Kidney epithelial cell (primary cell): Measurements from ENCODE around the gene BMPR1A. TPM values are rescaled to one million over a fixed set of nuclear protein-coding genes. Genes with fewer than 3 reads are reported as not detected.
"Not testable (repeated sequence)": the region's sequence is repeated elsewhere in the genome, so short reads cannot be mapped to it uniquely, and the experiment has no call there.

ENCODE experiments used
- DNase-seq: peaks from one replicate; pipeline ENCODE4 v3.0.0-alpha.2; 2010; ENCODE audit warnings: low read depth
- H3K27me3 ChIP-seq: 2 replicates; pipeline ENCODE4 v1.6.0; 2011; ENCODE audit warnings: low read length; ENCODE audit not compliant: control insufficient read depth, insufficient read depth
- H3K36me3 ChIP-seq: 2 replicates; pipeline ENCODE4 v1.5.1; 2011; ENCODE audit warnings: low read length; ENCODE audit not compliant: control insufficient read depth, insufficient read depth
- H3K4me3 ChIP-seq: 2 replicates; pipeline ENCODE4 v1.5.1; 2011; ENCODE audit warnings: low read depth, mild to moderate bottlenecking, control low read depth, low read length
- CTCF ChIP-seq: IDR thresholded peaks from 2 replicates; pipeline ENCODE4 v1.5.1; 2011; ENCODE audit warnings: mild to moderate bottlenecking, moderate library complexity, low read length, control low read depth, inconsistent platforms; ENCODE audit not compliant: insufficient read depth, poor library complexity, severe bottlenecking
- total RNA-seq: library from RNA; depleted of rRNA; stranded (reverse); fragments of >200 nt; gene quantifications from 2 replicates; pipeline ENCODE4 v1.2.3, GENCODE V29; 2015

The BMPR1A gene
- total RNA-seq, 1 donor from 2014 or later = 38.1 TPM

- TF ChIP-seq CTCF = no peak
- Histone ChIP-seq H3K4me3 (no peak overlapping the region), H3K27me3 (peaks cover 2% of the 10 kb centered on the region), H3K36me3 (no peaks in the 10 kb centered on the region)
- DNase-seq = no peak
Observed at GRCh38 chr10:86951184-86951761, 194.9 kb downstream of the BMPR1A start.

GRCh38 chr10:86952106-86952505, 195.7 kb downstream of the BMPR1A start:
- Histone ChIP-seq H3K27me3 (no peaks in the 10 kb centered on the region), H3K36me3 (no peaks in the 10 kb centered on the region), H3K4me3 (no peak overlapping the region)
- DNase-seq = no peak
- no peak for TF ChIP-seq CTCF

DNA sequence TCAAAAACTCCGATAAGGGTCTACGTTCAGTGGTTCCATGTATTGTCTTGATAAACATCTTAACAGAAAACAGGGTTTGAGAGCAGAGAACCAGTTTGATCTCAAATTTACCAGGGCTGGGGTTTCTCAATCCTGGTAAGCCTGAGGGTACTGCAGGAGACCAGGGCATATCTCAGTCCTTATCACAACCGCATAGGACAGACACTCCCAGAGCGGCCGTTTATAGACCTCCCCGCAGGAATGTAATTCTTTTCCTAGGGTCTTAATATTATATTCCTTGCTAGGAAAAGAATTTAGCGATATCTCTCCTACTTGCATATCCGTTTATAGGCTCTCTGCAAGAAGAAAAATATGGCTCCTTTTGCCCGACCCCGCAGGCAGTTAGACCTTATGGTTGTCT, 196.3 kb downstream of the BMPR1A start:
- H3K36me3 ChIP-seq, H3K4me3 ChIP-seq, DNase-seq, H3K27me3 ChIP-seq: not testable (repeated sequence)

GRCh38 chr10:86953747-86954680, 197.6 kb downstream of the BMPR1A start:
- H3K4me3 ChIP-seq = no peak overlapping the region
- no peak for DNase-seq
- H3K36me3 ChIP-seq = no peaks in the 10 kb centered on the region
- H3K27me3 ChIP-seq = no peaks in the 10 kb centered on the region
- no peak for TF ChIP-seq CTCF

DNA sequence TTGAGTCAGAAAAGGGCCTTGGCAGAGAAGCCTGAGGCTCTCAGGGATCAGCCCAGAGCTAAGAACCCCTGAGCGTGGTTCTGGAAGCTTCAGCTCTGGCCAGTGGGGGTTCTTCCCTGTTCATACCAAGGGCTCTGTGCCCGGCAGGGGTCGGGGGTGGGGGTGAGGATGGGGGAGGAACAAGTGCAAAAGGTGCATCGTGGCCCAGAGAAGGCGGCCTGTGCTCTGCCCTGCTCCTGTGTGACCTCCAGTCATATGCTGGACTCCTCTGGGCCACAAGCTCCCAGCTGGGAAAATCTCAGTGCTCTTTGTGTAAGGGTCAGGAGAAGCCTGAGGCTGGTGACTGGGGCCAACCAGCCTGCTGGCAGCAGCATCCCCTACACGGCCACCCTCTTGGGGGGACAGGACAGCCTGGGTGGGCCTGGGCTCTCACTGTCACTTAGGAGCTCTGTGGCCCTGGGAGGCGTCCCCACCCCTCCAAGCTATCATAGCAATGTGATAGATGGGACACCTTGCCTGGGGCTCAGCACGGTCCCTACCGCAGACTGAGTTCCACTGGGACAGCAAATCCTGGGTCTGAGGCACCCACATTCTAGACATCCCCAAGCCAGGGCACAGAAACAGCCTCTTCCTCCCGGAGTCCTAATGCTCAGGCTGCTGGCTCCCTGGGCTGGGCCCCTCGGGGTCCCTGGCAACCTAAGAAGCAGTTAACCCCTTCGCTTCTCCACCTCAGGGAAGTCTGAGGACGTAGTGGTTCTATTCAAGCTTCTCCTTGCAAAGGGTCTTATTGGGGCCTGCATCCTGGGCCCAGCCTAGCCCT, 198.5 kb downstream of the BMPR1A start:
- Histone ChIP-seq H3K36me3 (no peaks in the 10 kb centered on the region), H3K4me3 (no peak overlapping the region), H3K27me3 (no peaks in the 10 kb centered on the region)
- DNase-seq = no peak
- TF ChIP-seq CTCF = no peak
